ENCODE data around the gene IFNA5. TPM values are rescaled to one million over a fixed set of nuclear protein-coding genes. Genes with fewer than 3 reads are reported as not detected.
A peak's percentile ranks its signal among the peaks of the same experiment; 100 is the strongest.

The IFNA5 gene
- total RNA-seq, 6 donors from 2014 or later = 0.23 TPM; not detected in 5

GRCh38 chr9:21294904-21295538, 10.1 kb downstream of the IFNA5 start:
- no peak for DNase-seq
- no peak overlapping the region for H3K4me3 ChIP-seq
- H3K27ac ChIP-seq = no peak overlapping the region
- TF ChIP-seq, protein P1, sequence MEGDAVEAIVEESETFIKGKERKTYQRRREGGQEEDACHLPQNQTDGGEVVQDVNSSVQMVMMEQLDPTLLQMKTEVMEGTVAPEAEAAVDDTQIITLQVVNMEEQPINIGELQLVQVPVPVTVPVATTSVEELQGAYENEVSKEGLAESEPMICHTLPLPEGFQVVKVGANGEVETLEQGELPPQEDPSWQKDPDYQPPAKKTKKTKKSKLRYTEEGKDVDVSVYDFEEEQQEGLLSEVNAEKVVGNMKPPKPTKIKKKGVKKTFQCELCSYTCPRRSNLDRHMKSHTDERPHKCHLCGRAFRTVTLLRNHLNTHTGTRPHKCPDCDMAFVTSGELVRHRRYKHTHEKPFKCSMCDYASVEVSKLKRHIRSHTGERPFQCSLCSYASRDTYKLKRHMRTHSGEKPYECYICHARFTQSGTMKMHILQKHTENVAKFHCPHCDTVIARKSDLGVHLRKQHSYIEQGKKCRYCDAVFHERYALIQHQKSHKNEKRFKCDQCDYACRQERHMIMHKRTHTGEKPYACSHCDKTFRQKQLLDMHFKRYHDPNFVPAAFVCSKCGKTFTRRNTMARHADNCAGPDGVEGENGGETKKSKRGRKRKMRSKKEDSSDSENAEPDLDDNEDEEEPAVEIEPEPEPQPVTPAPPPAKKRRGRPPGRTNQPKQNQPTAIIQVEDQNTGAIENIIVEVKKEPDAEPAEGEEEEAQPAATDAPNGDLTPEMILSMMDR (IDR thresholded peaks at IDR 0.05) = no peak
- no peak for TF ChIP-seq POLR2A (IDR thresholded peaks at IDR 0.05)
- TF ChIP-seq EP300 (IDR thresholded peaks at IDR 0.05) = no peak
- no peak for TF ChIP-seq POLR2AphosphoS5 (IDR thresholded peaks at IDR 0.05)
- ATAC-seq (ENCODE audit: low FRiP score in 2 of 2) = no peak
- H3K27me3 ChIP-seq = no peaks in the 10 kb centered on the region
- 40 to 65% methylated on average over 6 of the region's 6 CpGs for WGBS, 2 donors
- H3K36me3 ChIP-seq = no peaks in the 10 kb centered on the region
- H3K4me1 ChIP-seq = no peaks in the 10 kb centered on the region
- no peaks in the 10 kb centered on the region for H3K9me3 ChIP-seq

GRCh38 chr9:21294364-21294774, 10.7 kb downstream of the IFNA5 start:
- WGBS, 2 donors = 76% methylated on average over 1 of the region's 1 CpG; no CpG with 5 or more reads in 1 of the 2 donors
- H3K27me3 ChIP-seq = no peaks in the 10 kb centered on the region
- no peaks in the 10 kb centered on the region for H3K9me3 ChIP-seq
- no peak for DNase-seq
- no peak for ATAC-seq (ENCODE audit: low FRiP score in 2 of 2)
- H3K4me1 ChIP-seq = no peaks in the 10 kb centered on the region
- H3K36me3 ChIP-seq = no peaks in the 10 kb centered on the region
- H3K4me3 ChIP-seq = no peak overlapping the region
- no peak overlapping the region for H3K27ac ChIP-seq
- no peak for TF ChIP-seq POLR2AphosphoS5 (IDR thresholded peaks at IDR 0.05)
- TF ChIP-seq POLR2A (IDR thresholded peaks at IDR 0.05) = no peak
- no peak for TF ChIP-seq EP300 (IDR thresholded peaks at IDR 0.05)
- TF ChIP-seq, protein P1 (IDR thresholded peaks at IDR 0.05) = no peak

- no peaks in the 10 kb centered on the region for H3K27me3 ChIP-seq
- no peaks in the 10 kb centered on the region for H3K9me3 ChIP-seq
- no peak overlapping the region for H3K4me3 ChIP-seq
- DNase-seq (no peak), ATAC-seq (ENCODE audit: low FRiP score in 2 of 2) (no peak)
- H3K36me3 ChIP-seq = no peaks in the 10 kb centered on the region
- no peaks in the 10 kb centered on the region for H3K4me1 ChIP-seq
- no peak overlapping the region for H3K27ac ChIP-seq
- 39 to 48% methylated on average over 2 of the region's 2 CpGs for WGBS, 2 donors
- no peak for TF ChIP-seq POLR2A (IDR thresholded peaks at IDR 0.05)
- TF ChIP-seq EP300 (IDR thresholded peaks at IDR 0.05) = no peak
- TF ChIP-seq POLR2AphosphoS5 (IDR thresholded peaks at IDR 0.05) = no peak
- TF ChIP-seq, protein P1 (IDR thresholded peaks at IDR 0.05) = no peak
Measured at GRCh38 chr9:21289848-21290247, 15.3 kb downstream of the IFNA5 start.

- H3K27ac ChIP-seq = no peak overlapping the region
- no peaks in the 10 kb centered on the region for H3K4me1 ChIP-seq
- 59 to 69% methylated on average over 3 of the region's 3 CpGs for WGBS, 2 donors
- no peaks in the 10 kb centered on the region for H3K36me3 ChIP-seq
- no peak overlapping the region for H3K4me3 ChIP-seq
- no peaks in the 10 kb centered on the region for H3K9me3 ChIP-seq
- ATAC-seq (ENCODE audit: low FRiP score in 2 of 2) (no peak), DNase-seq (no peak)
- TF ChIP-seq EP300 (IDR thresholded peaks at IDR 0.05) (no peak), POLR2AphosphoS5 (IDR thresholded peaks at IDR 0.05) (no peak), POLR2A (IDR thresholded peaks at IDR 0.05) (no peak)
- TF ChIP-seq, protein P1 (IDR thresholded peaks at IDR 0.05) = no peak
- no peaks in the 10 kb centered on the region for H3K27me3 ChIP-seq
Measured at GRCh38 chr9:21287280-21287679, 17.8 kb downstream of the IFNA5 start.

- no peaks in the 10 kb centered on the region for H3K27me3 ChIP-seq
- no peaks in the 10 kb centered on the region for H3K9me3 ChIP-seq
- no peak overlapping the region for H3K27ac ChIP-seq
- DNase-seq = no peak
- TF ChIP-seq, protein P1 (IDR thresholded peaks at IDR 0.05) = no peak
- no peak for TF ChIP-seq EP300 (IDR thresholded peaks at IDR 0.05)
- no peak for TF ChIP-seq POLR2AphosphoS5 (IDR thresholded peaks at IDR 0.05)
- TF ChIP-seq POLR2A (IDR thresholded peaks at IDR 0.05) = no peak
- H3K4me1 ChIP-seq = no peaks in the 10 kb centered on the region
- H3K36me3 ChIP-seq = no peaks in the 10 kb centered on the region
- no peak overlapping the region for H3K4me3 ChIP-seq
- ATAC-seq (ENCODE audit: low FRiP score in 2 of 2) = peak in 1 of 2 donors; percentile 56
- 73 to 81% methylated on average over 5 of the region's 5 CpGs for WGBS, 2 donors
Measured at GRCh38 chr9:21286659-21287058, 18.5 kb downstream of the IFNA5 start.
